H9 (cell line): Measurements from ENCODE around the gene LAMB1. TPM values are rescaled to one million over a fixed set of nuclear protein-coding genes. Genes with fewer than 3 reads are reported as not detected.

Experiments used
- DNase-seq: peaks from one replicate; pipeline ENCODE4 v3.0.0-alpha.2; 2017
- H2AFZ ChIP-seq: one replicate; pipeline ENCODE4 v1.6.1; 2013; ENCODE audit warnings: mild to moderate bottlenecking, low read length, control low read depth, moderate library complexity
- H2AK5ac ChIP-seq: 2 replicates; pipeline ENCODE4 v1.6.1; 2013; ENCODE audit warnings: low read length, control low read depth, mixed read lengths; ENCODE audit not compliant: insufficient read length
- H2BK120ac ChIP-seq: one replicate; pipeline ENCODE4 v1.6.1; 2013; ENCODE audit warnings: low read depth, mild to moderate bottlenecking, low read length, control low read depth, inconsistent platforms; ENCODE audit not compliant: poor library complexity, severe bottlenecking
- H2BK12ac ChIP-seq: 2 replicates; pipeline ENCODE4 v1.6.1; 2013; ENCODE audit warnings: low read length, control low read depth, mixed read lengths, low read depth; ENCODE audit not compliant: insufficient read length
- H2BK15ac ChIP-seq: 2 replicates; pipeline ENCODE4 v1.6.1; 2013; ENCODE audit warnings: low read depth, low read length, control low read depth
- H2BK20ac ChIP-seq: one replicate; pipeline ENCODE4 v1.6.1; 2013; ENCODE audit warnings: low read depth, mild to moderate bottlenecking, low read length, control low read depth, inconsistent platforms; ENCODE audit not compliant: poor library complexity, severe bottlenecking
- H2BK5ac ChIP-seq: 2 replicates; pipeline ENCODE4 v1.6.1; 2013; ENCODE audit warnings: low read length, control low read depth, mixed read lengths; ENCODE audit not compliant: insufficient read length
- H3K14ac ChIP-seq: 2 replicates; pipeline ENCODE4 v1.6.1; 2013; ENCODE audit warnings: low read length, control low read depth; ENCODE audit not compliant: insufficient read depth
- H3K18ac ChIP-seq: 2 replicates; pipeline ENCODE4 v1.6.1; 2013; ENCODE audit warnings: low read depth, mild to moderate bottlenecking, mixed read lengths, low read length, control low read depth; ENCODE audit not compliant: insufficient read length
- H3K23ac ChIP-seq: 2 replicates; pipeline ENCODE4 v1.6.1; 2013; ENCODE audit warnings: low read length, control low read depth, mixed read lengths, low read depth; ENCODE audit not compliant: insufficient read length
- H3K23me2 ChIP-seq: 2 replicates; pipeline ENCODE4 v1.6.1; 2013; ENCODE audit warnings: low read depth, mild to moderate bottlenecking, mixed read lengths, low read length, control low read depth; ENCODE audit not compliant: insufficient read length, poor library complexity, severe bottlenecking
- H3K27ac ChIP-seq: 2 replicates; pipeline ENCODE4 v1.5.1; 2013; ENCODE audit warnings: low read length, control low read depth, mixed read lengths, low read depth; ENCODE audit not compliant: insufficient read length
- H3K27me3 ChIP-seq: 2 replicates; pipeline ENCODE4 v1.6.1; 2013; ENCODE audit warnings: low read length, control low read depth, inconsistent platforms; ENCODE audit not compliant: insufficient read depth
- H3K4ac ChIP-seq: 2 replicates; pipeline ENCODE4 v1.6.1; 2013; ENCODE audit warnings: low read depth, mild to moderate bottlenecking, control low read depth, inconsistent platforms, low read length, moderate library complexity
- H3K4me1 ChIP-seq: 2 replicates; pipeline ENCODE4 v1.6.1; 2013; ENCODE audit warnings: low read length, control low read depth, inconsistent platforms; ENCODE audit not compliant: insufficient read depth
- H3K4me2 ChIP-seq: 2 replicates; pipeline ENCODE4 v1.6.1; 2013; ENCODE audit warnings: low read length, control low read depth, mixed read lengths; ENCODE audit not compliant: insufficient read length, insufficient read depth
- H3K56ac ChIP-seq: 2 replicates; pipeline ENCODE4 v1.6.1; 2013; ENCODE audit warnings: low read depth, mild to moderate bottlenecking, mixed read lengths, low read length, control low read depth; ENCODE audit not compliant: insufficient read length
- H3K79me1 ChIP-seq: 2 replicates; pipeline ENCODE4 v1.6.1; 2013; ENCODE audit warnings: low read depth, mild to moderate bottlenecking, moderate library complexity, low read length, control low read depth, inconsistent platforms; ENCODE audit not compliant: insufficient read depth, poor library complexity, severe bottlenecking
- H3K79me2 ChIP-seq: 2 replicates; pipeline ENCODE4 v1.6.1; 2013; ENCODE audit warnings: low read length, control low read depth, inconsistent platforms; ENCODE audit not compliant: insufficient read depth
- H3K9ac ChIP-seq: 2 replicates; pipeline ENCODE4 v1.6.1; 2013; ENCODE audit warnings: low read length, control low read depth, mixed read lengths; ENCODE audit not compliant: insufficient read length; ENCODE audit errors: extremely low read depth
- H3K9me3 ChIP-seq: one replicate; pipeline ENCODE4 v1.6.1; 2013; ENCODE audit warnings: low read depth, low read length, inconsistent platforms; ENCODE audit not compliant: control insufficient read depth
- H3T11ph ChIP-seq: one replicate; pipeline ENCODE4 v1.6.1; 2013; ENCODE audit warnings: mild to moderate bottlenecking, low read length, control low read depth, inconsistent platforms
- H4K20me1 ChIP-seq: one replicate; pipeline ENCODE4 v1.6.1; 2013; ENCODE audit not compliant: control insufficient read depth, insufficient read length, insufficient read depth
- H4K5ac ChIP-seq: 2 replicates; pipeline ENCODE4 v1.6.1; 2013; ENCODE audit warnings: low read depth, mild to moderate bottlenecking, mixed read lengths, low read length, control low read depth; ENCODE audit not compliant: insufficient read length
- H4K8ac ChIP-seq: replicated peaks from 2 replicates; pipeline ENCODE4 v1.6.1; 2013; ENCODE audit warnings: low read length, control low read depth, mixed read lengths, low read depth; ENCODE audit not compliant: insufficient read length
- H4K91ac ChIP-seq: 2 replicates; pipeline ENCODE4 v1.6.1; 2013; ENCODE audit warnings: low read depth, mild to moderate bottlenecking, moderate library complexity, mixed read lengths, low read length, control low read depth; ENCODE audit not compliant: insufficient read length
- H3K27ac Mint-ChIP-seq, 3 experiments: 2 replicates in 2 of 3; 3 replicates in 1 of 3; pipeline ENCODE4 v1.8.0; 2020 to 2021; ENCODE audit warnings: mixed read lengths in 3 of 3, mild to moderate bottlenecking in 1 of 3, moderate library complexity in 1 of 3
- H3K27me3 Mint-ChIP-seq: 2 replicates; pipeline ENCODE4 v1.8.0; 2021; ENCODE audit warnings: low read depth, mild to moderate bottlenecking, moderate library complexity, mixed read lengths
- H3K36me3 Mint-ChIP-seq, 3 experiments: 2 replicates in 2 of 3; 3 replicates in 1 of 3; pipeline ENCODE4 v1.8.0; 2020 to 2021; ENCODE audit warnings: low read depth in 3 of 3, mixed read lengths in 3 of 3; ENCODE audit not compliant: insufficient read depth in 1 of 3
- H3K4me1 Mint-ChIP-seq, 2 experiments: 2 replicates each; pipeline ENCODE4 v1.8.0; 2020; ENCODE audit warnings: mixed read lengths in 2 of 2
- H3K4me3 Mint-ChIP-seq, 2 experiments: 2 replicates in 1 of 2; 3 replicates in 1 of 2; pipeline ENCODE4 v1.8.0; 2020 to 2021; ENCODE audit warnings: mild to moderate bottlenecking in 2 of 2, mixed read lengths in 2 of 2, moderate library complexity in 1 of 2
- H3K9me3 Mint-ChIP-seq, 2 experiments: 2 replicates in 1 of 2; 3 replicates in 1 of 2; pipeline ENCODE4 v1.8.0; 2020; ENCODE audit warnings: mild to moderate bottlenecking in 2 of 2, mixed read lengths in 2 of 2, moderate library complexity in 1 of 2
- CTCF ChIP-seq: fragments of 200-600 bp; sonication (generic); conservative IDR thresholded peaks from 3 replicates; pipeline ENCODE4 v1.8.0; 2021; ENCODE audit warnings: antibody characterized with exemption, mild to moderate bottlenecking
- WGBS: extraction: QIAGEN DNeasy Blood & Tissue Kit; methylation state at CpG from one replicate; pipeline ENCODE4 v1.1.7; 2013; ENCODE audit warnings: missing lambda C conversion rate, low lambda C conversion rate, mixed read lengths; ENCODE audit not compliant: insufficient read length; ENCODE audit errors: extremely low coverage; 5-methylcytosine and 5-hydroxymethylcytosine counted together
- total RNA-seq: library from RNA; stranded (reverse); gene quantifications from 2 replicates; pipeline ENCODE4 v1.2.1, GENCODE V29; 2021

LAMB1 gene
- total RNA-seq, 1 experiment from 2014 or later, result 75.8 TPM

- no peak overlapping the region for H4K5ac ChIP-seq
- Mint-ChIP-seq H3K27me3 (no peaks in the 10 kb centered on the region), H3K4me3 (no peak overlapping the region), H3K4me1 (peaks cover 14 to 19% of the 10 kb centered on the region in 2 experiments), H3K9me3 (no peaks in the 10 kb centered on the region), H3K27ac (no peak overlapping the region), H3K36me3 (peaks cover 5 to 50% (median 23%) of the 10 kb centered on the region in 3 experiments; a peak in 5 of 7 replicates)
- H3K9me3 ChIP-seq, result no peaks in the 10 kb centered on the region
- H3K56ac ChIP-seq, result no peak overlapping the region
- H2AFZ ChIP-seq, result no peak overlapping the region
- no peak overlapping the region for H3T11ph ChIP-seq
- peaks cover 6% of the 10 kb centered on the region for H3K79me1 ChIP-seq
- no peak overlapping the region for H2BK120ac ChIP-seq
- no peak for DNase-seq
- H3K23me2 ChIP-seq, result no peaks in the 10 kb centered on the region
- WGBS, result no CpG with 5 or more reads among the region's 1 CpG
- no peak for TF ChIP-seq CTCF
- H3K27ac ChIP-seq, result no peak overlapping the region
- H3K18ac ChIP-seq, result no peak overlapping the region
- H2BK12ac ChIP-seq, result no peak overlapping the region
- H3K4me2 ChIP-seq, result no peak overlapping the region
- no peak overlapping the region for H2BK20ac ChIP-seq
- H4K8ac ChIP-seq, result no peak overlapping the region
- H3K79me2 ChIP-seq, result no peaks in the 10 kb centered on the region; the same call in 1 of the 2 replicates
- H3K23ac ChIP-seq, result no peak overlapping the region
- no peaks in the 10 kb centered on the region for H3K4me1 ChIP-seq
- no peak overlapping the region for H3K4ac ChIP-seq
- H2BK15ac ChIP-seq, result no peak overlapping the region
- H3K27me3 ChIP-seq, result no peaks in the 10 kb centered on the region
- H4K20me1 ChIP-seq, result no peaks in the 10 kb centered on the region
- no peak overlapping the region for H2BK5ac ChIP-seq
- no peak overlapping the region for H4K91ac ChIP-seq
- no peak overlapping the region for H2AK5ac ChIP-seq
- H3K9ac ChIP-seq, result no peak overlapping the region
- H3K14ac ChIP-seq, result no peak overlapping the region
Measured at GRCh38 chr7:107900496-107901015, 102.4 kb downstream of the LAMB1 start.
